Liver (tissue), 9 donors: ENCODE results near the gene NECAB2. TPM values are rescaled to one million over a fixed set of nuclear protein-coding genes. Genes with fewer than 3 reads are reported as not detected.

ENCODE experiments used
- DNase-seq: peaks from one replicate; pipeline ENCODE4 v3.0.0-alpha.2; 2017; ENCODE audit warnings: low spot score
- H3K27ac ChIP-seq, 2 donors: one replicate each; pipeline ENCODE4 v1.7.0; 2013; ENCODE audit warnings: inconsistent platforms in 2 of 2, low read length in 2 of 2, control low read depth in 1 of 2, low read depth in 1 of 2, mild to moderate bottlenecking in 1 of 2
- H3K27me3 ChIP-seq, 4 donors: one replicate each; pipeline versions ENCODE4 v1.6.1 to v1.7.0; 2013; ENCODE audit warnings: low read length in 3 of 4, inconsistent platforms in 1 of 4, mild to moderate bottlenecking in 1 of 4, moderate library complexity in 1 of 4; ENCODE audit not compliant: control insufficient read depth in 4 of 4, insufficient read depth in 4 of 4
- H3K36me3 ChIP-seq, 4 donors: one replicate each; pipeline versions ENCODE4 v1.6.1 to v1.7.0; 2013; ENCODE audit warnings: low read length in 3 of 4, mild to moderate bottlenecking in 3 of 4, low read depth in 1 of 4, moderate library complexity in 1 of 4; ENCODE audit not compliant: control insufficient read depth in 4 of 4, insufficient read depth in 3 of 4
- H3K4me1 ChIP-seq, 4 donors: one replicate each; pipeline versions ENCODE4 v1.6.1 to v1.7.0; 2013; ENCODE audit warnings: low read length in 3 of 4, mild to moderate bottlenecking in 3 of 4, moderate library complexity in 1 of 4; ENCODE audit not compliant: control insufficient read depth in 4 of 4, insufficient read depth in 4 of 4
- H3K4me3 ChIP-seq, 3 donors: one replicate each; pipeline versions ENCODE4 v1.6.1 to v1.7.0; 2013; ENCODE audit warnings: low read length in 3 of 3, control low read depth in 1 of 3, low read depth in 1 of 3, mild to moderate bottlenecking in 1 of 3
- H3K9ac ChIP-seq, 2 donors: one replicate each; pipeline ENCODE4 v1.7.0; 2013; ENCODE audit warnings: low read length in 2 of 2, mild to moderate bottlenecking in 2 of 2, moderate library complexity in 2 of 2, control low read depth in 1 of 2, low read depth in 1 of 2
- H3K9me3 ChIP-seq, 4 donors: one replicate each; pipeline versions ENCODE4 v1.6.1 to v1.7.0; 2013; ENCODE audit warnings: low read length in 3 of 4; ENCODE audit not compliant: control insufficient read depth in 4 of 4
- EGR1 ChIP-seq, 2 donors: IDR thresholded peaks; 2 replicates each; pipeline ENCODE4 v1.6.1; 2016 to 2018; ENCODE audit warnings: antibody characterized with exemption in 2 of 2, low read depth in 2 of 2
- FOXA1 ChIP-seq: IDR thresholded peaks from 2 replicates; pipeline ENCODE4 v1.6.1; 2016; ENCODE audit warnings: antibody characterized with exemption
- FOXA2 ChIP-seq: IDR thresholded peaks from 2 replicates; pipeline ENCODE4 v1.6.1; 2016; ENCODE audit warnings: antibody characterized with exemption
- GABPA ChIP-seq, 2 donors: IDR thresholded peaks in 1 of 2; conservative IDR thresholded peaks in 1 of 2; 2 replicates each; pipeline ENCODE4 v1.6.1; 2016; ENCODE audit warnings: antibody characterized with exemption in 2 of 2, mild to moderate bottlenecking in 1 of 2, moderate library complexity in 1 of 2
- HNF4A ChIP-seq, 2 donors: conservative IDR thresholded peaks; 2 replicates each; pipeline ENCODE4 v1.6.1; 2016; ENCODE audit warnings: antibody characterized with exemption in 2 of 2, mild to moderate bottlenecking in 2 of 2
- HNF4G ChIP-seq: IDR thresholded peaks from 2 replicates; pipeline ENCODE4 v1.6.1; 2016; ENCODE audit warnings: antibody characterized with exemption
- JUND ChIP-seq, 2 donors: IDR thresholded peaks; 2 replicates each; pipeline ENCODE4 v1.6.1; 2016; ENCODE audit warnings: antibody characterized with exemption in 2 of 2
- NR2F2 ChIP-seq: IDR thresholded peaks from 2 replicates; pipeline ENCODE4 v1.6.1; 2016; ENCODE audit warnings: antibody characterized with exemption
- RAD21 ChIP-seq, 2 donors: IDR thresholded peaks; 2 replicates each; pipeline ENCODE4 v1.6.1; 2016; ENCODE audit warnings: antibody characterized with exemption in 2 of 2, mild to moderate bottlenecking in 2 of 2
- RXRA ChIP-seq, 2 donors: IDR thresholded peaks; 2 replicates each; pipeline ENCODE4 v1.6.1; 2017 to 2018; ENCODE audit warnings: antibody characterized with exemption in 2 of 2, mild to moderate bottlenecking in 1 of 2
- TAF1 ChIP-seq: conservative IDR thresholded peaks from 2 replicates; pipeline ENCODE4 v1.6.1; 2016; ENCODE audit warnings: antibody characterized with exemption, mild to moderate bottlenecking
- WGBS: extraction: QIAGEN DNeasy Blood & Tissue Kit; methylation state at CpG from one replicate; pipeline ENCODE4 v1.1.7; 2013; 5-methylcytosine and 5-hydroxymethylcytosine counted together
- polyA plus RNA-seq, 2 donors: library from polyadenylated mRNA; stranded (reverse) in 1 of 2; unstranded in 1 of 2; fragments of 200-250 nt in 1 of 2; fragments of >200 nt in 1 of 2; fragmentation: Nextera tagmentation in 1 of 2; extraction: Ambion mirVana in 1 of 2; gene quantifications; one replicate each; pipeline versions ENCODE4 v1.2.1 to v1.2.3, GENCODE V29; 2013 to 2015
- total RNA-seq, 2 donors: library from RNA; depleted of rRNA; stranded (reverse); fragments of >200 nt; gene quantifications; one replicate each; pipeline ENCODE4 v1.2.3, GENCODE V29; 2014
- TF ChIP-seq, protein P1 (sequence below): IDR thresholded peaks from 2 replicates; pipeline ENCODE4 v1.6.1; 2016; ENCODE audit warnings: antibody characterized with exemption
- TF ChIP-seq, protein P2 (sequence below): IDR thresholded peaks from 2 replicates; pipeline ENCODE4 v1.6.1; 2016; ENCODE audit warnings: antibody characterized with exemption
- TF ChIP-seq, protein P3 (sequence below): IDR thresholded peaks from 2 replicates; pipeline ENCODE4 v1.6.1; 2016; ENCODE audit warnings: antibody characterized with exemption
- TF ChIP-seq, protein P4 (sequence below): fragments of 150-350 bp; IDR thresholded peaks from 2 replicates; pipeline ENCODE4 v1.5.1; 2017; ENCODE audit warnings: improper control_type of control experiment, low read depth, low read length; ENCODE audit not compliant: missing input control
- TF ChIP-seq, protein P5 (sequence below): IDR thresholded peaks from 2 replicates; pipeline ENCODE4 v1.6.1; 2016; ENCODE audit warnings: antibody characterized with exemption, mild to moderate bottlenecking
- donor health status: healthy.
- donor health status: healthy.
- donor health status: healthy.
- donor health status: healthy.
- donor health status: healthy.

NECAB2 gene
- total and polyA plus RNA-seq, 4 donors = 2.7 to 3.8 (median 2.9) TPM; not detected in 1

DNA sequence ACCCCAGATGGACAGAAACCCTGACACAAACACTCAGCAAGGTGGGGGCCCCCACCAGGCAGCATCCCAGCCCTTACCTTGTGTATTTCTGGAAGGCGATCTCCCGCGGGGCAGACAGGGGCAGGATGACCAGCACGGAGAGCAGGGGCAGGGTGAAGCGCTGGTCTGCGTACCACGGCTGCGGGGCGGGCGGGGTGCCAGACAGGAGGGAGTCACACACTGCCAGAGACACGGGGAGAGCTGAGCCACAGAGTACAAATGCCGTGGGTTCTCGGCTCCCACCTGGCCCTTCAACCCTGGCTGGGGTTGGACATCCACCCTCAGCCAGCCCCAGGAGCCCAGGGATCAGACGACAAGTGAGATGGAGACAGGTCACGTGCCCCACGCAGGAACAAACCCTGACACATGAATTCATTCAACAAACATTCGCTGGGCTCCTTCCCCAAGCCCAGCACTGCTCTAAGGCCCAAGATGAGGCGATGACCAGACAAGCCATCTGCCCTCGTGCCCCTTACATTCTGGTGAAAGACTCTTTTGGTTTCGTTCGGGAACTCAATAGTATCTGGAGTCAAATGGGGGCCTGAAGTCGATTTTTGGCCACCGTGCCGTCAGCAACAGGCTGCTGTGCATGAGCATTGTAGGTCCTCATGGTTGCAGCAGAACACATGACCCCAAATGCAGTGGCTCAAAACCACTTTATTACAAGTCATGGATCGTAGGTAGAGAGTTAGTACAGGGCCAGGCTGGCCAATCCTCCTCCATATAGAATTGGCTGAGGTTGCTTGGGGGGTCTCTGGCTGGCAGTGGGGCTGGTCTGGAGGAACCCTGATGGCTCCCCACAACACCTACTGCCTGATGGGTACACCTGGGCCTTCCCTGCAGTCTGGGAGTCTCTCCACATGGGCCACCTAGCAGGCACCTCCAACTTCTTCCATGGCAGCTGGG, 65.5 kb downstream of the NECAB2 start:
- no peak for DNase-seq
- no peaks in the 10 kb centered on the region for H3K4me1 ChIP-seq
- no peaks in the 10 kb centered on the region for H3K27me3 ChIP-seq
- H3K27ac ChIP-seq = no peak overlapping the region
- H3K36me3 ChIP-seq = no peaks in the 10 kb centered on the region
- no peak overlapping the region for H3K4me3 ChIP-seq
- no peak overlapping the region for H3K9ac ChIP-seq
- whole genome bisulfite sequencing = 83% methylated on average over 25 of the region's 25 CpGs
- H3K9me3 ChIP-seq = peaks cover 0 to 2% (median under 1%) of the 10 kb centered on the region in 4 donors
- TF ChIP-seq HNF4A (conservative IDR thresholded peaks at IDR 0.05) (no peak), RXRA (IDR thresholded peaks at IDR 0.05) (no peak), EGR1 (IDR thresholded peaks at IDR 0.05; ENCODE audit: low read depth in 2 of 2) (no peak), RAD21 (IDR thresholded peaks at IDR 0.05) (no peak), GABPA (IDR thresholded peaks at IDR 0.05 in 1 of 2, conservative IDR thresholded peaks at IDR 0.05 in 1 of 2) (no peak), TAF1 (no peak), FOXA2 (no peak), FOXA1 (no peak)
- TF ChIP-seq, protein P1, sequence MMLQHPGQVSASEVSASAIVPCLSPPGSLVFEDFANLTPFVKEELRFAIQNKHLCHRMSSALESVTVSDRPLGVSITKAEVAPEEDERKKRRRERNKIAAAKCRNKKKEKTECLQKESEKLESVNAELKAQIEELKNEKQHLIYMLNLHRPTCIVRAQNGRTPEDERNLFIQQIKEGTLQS = no peak
- TF ChIP-seq, protein P2, sequence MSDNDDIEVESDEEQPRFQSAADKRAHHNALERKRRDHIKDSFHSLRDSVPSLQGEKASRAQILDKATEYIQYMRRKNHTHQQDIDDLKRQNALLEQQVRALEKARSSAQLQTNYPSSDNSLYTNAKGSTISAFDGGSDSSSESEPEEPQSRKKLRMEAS = no peak
- TF ChIP-seq, protein P3, sequence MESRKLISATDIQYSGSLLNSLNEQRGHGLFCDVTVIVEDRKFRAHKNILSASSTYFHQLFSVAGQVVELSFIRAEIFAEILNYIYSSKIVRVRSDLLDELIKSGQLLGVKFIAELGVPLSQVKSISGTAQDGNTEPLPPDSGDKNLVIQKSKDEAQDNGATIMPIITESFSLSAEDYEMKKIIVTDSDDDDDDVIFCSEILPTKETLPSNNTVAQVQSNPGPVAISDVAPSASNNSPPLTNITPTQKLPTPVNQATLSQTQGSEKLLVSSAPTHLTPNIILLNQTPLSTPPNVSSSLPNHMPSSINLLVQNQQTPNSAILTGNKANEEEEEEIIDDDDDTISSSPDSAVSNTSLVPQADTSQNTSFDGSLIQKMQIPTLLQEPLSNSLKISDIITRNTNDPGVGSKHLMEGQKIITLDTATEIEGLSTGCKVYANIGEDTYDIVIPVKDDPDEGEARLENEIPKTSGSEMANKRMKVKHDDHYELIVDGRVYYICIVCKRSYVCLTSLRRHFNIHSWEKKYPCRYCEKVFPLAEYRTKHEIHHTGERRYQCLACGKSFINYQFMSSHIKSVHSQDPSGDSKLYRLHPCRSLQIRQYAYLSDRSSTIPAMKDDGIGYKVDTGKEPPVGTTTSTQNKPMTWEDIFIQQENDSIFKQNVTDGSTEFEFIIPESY = no peak

DNA sequence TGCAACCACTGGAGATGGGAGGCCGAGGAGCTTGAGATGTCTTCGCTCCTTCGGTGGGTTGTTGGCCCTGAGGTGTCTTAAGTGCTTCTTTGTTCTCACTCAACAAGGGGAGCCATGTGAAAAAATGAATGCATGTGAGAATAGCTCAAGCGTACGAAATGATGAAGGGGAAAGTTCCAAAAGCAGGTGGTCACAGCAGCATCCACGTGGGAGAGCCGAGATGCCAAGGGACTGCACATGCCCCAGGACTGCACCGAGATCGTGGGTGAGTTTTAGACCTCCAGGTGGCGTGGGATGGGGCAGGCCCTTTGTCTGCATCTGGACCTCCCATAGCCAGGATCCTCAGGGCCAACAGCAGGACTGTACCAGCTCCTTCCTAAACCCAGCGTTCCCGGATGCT, 66.5 kb downstream of the NECAB2 start:
- Histone ChIP-seq H3K36me3 (no peaks in the 10 kb centered on the region), H3K9ac (no peak overlapping the region), H3K4me3 (no peak overlapping the region), H3K27me3 (no peaks in the 10 kb centered on the region), H3K4me1 (no peaks in the 10 kb centered on the region), H3K9me3 (peaks cover 0 to 2% (median under 1%) of the 10 kb centered on the region in 4 donors), H3K27ac (no peak overlapping the region)
- no peak for DNase-seq
- TF ChIP-seq RAD21 (IDR thresholded peaks at IDR 0.05) = no peak
- TF ChIP-seq HNF4A (conservative IDR thresholded peaks at IDR 0.05) = no peak
- TF ChIP-seq HNF4G = no peak
- no peak for TF ChIP-seq FOXA1
- TF ChIP-seq, protein P2 = no peak
- TF ChIP-seq NR2F2 = no peak
- no peak for TF ChIP-seq RXRA (IDR thresholded peaks at IDR 0.05)
- TF ChIP-seq EGR1 (IDR thresholded peaks at IDR 0.05; ENCODE audit: low read depth in 2 of 2) = no peak
- TF ChIP-seq, protein P1 = no peak
- TF ChIP-seq, protein P4, sequence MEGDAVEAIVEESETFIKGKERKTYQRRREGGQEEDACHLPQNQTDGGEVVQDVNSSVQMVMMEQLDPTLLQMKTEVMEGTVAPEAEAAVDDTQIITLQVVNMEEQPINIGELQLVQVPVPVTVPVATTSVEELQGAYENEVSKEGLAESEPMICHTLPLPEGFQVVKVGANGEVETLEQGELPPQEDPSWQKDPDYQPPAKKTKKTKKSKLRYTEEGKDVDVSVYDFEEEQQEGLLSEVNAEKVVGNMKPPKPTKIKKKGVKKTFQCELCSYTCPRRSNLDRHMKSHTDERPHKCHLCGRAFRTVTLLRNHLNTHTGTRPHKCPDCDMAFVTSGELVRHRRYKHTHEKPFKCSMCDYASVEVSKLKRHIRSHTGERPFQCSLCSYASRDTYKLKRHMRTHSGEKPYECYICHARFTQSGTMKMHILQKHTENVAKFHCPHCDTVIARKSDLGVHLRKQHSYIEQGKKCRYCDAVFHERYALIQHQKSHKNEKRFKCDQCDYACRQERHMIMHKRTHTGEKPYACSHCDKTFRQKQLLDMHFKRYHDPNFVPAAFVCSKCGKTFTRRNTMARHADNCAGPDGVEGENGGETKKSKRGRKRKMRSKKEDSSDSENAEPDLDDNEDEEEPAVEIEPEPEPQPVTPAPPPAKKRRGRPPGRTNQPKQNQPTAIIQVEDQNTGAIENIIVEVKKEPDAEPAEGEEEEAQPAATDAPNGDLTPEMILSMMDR = no peak
- no peak for TF ChIP-seq FOXA2
- TF ChIP-seq, protein P5, sequence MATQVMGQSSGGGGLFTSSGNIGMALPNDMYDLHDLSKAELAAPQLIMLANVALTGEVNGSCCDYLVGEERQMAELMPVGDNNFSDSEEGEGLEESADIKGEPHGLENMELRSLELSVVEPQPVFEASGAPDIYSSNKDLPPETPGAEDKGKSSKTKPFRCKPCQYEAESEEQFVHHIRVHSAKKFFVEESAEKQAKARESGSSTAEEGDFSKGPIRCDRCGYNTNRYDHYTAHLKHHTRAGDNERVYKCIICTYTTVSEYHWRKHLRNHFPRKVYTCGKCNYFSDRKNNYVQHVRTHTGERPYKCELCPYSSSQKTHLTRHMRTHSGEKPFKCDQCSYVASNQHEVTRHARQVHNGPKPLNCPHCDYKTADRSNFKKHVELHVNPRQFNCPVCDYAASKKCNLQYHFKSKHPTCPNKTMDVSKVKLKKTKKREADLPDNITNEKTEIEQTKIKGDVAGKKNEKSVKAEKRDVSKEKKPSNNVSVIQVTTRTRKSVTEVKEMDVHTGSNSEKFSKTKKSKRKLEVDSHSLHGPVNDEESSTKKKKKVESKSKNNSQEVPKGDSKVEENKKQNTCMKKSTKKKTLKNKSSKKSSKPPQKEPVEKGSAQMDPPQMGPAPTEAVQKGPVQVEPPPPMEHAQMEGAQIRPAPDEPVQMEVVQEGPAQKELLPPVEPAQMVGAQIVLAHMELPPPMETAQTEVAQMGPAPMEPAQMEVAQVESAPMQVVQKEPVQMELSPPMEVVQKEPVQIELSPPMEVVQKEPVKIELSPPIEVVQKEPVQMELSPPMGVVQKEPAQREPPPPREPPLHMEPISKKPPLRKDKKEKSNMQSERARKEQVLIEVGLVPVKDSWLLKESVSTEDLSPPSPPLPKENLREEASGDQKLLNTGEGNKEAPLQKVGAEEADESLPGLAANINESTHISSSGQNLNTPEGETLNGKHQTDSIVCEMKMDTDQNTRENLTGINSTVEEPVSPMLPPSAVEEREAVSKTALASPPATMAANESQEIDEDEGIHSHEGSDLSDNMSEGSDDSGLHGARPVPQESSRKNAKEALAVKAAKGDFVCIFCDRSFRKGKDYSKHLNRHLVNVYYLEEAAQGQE = no peak
- no peak for TF ChIP-seq JUND (IDR thresholded peaks at IDR 0.05)
- TF ChIP-seq TAF1 = no peak
- 93% methylated on average over 12 of the region's 12 CpGs for WGBS
